GM23248 (cell line): ENCODE results near the gene EEIG2.

ENCODE experiments used
- EZH2 ChIP-seq: fragments of 200-600 bp; sonication (generic); IDR thresholded peaks from 2 replicates; pipeline ENCODE4 v1.6.1; 2018; ENCODE audit warnings: antibody characterized with exemption, mild to moderate bottlenecking; ENCODE audit not compliant: insufficient read depth, poor library complexity, severe bottlenecking
- EZH2phosphoT487 ChIP-seq: fragments of 200-600 bp; sonication (generic); IDR thresholded peaks from 2 replicates; pipeline ENCODE4 v1.6.1; 2018; ENCODE audit warnings: antibody characterized with exemption, moderate library complexity, mild to moderate bottlenecking, low read depth; ENCODE audit not compliant: insufficient read depth

DNA sequence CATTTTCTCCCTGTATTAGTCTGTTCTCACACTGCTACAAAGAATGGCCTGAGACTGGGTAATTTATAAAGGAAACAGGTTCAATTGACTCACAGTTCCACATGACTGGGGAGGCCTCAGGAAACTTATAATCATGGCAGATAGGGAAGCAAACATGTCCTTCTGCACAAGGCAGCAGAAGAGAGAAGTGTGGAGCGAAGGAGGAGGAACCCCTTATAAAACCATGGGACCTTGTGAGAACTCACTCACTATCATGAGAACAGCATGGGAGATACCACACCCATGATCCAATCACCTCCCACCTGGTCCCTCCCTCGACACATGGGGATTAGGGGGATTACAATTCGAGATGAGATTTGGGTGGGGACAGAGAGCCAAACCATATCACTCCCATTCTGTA is 35.2 kb upstream of the EEIG2 start:
- TF ChIP-seq EZH2 = no peak
- no peak for TF ChIP-seq EZH2phosphoT487
